HL-60 (cell line): ENCODE results near the gene KLHL30.

Experiments used
- DNase-seq, 2 experiments: peaks; one replicate each; pipeline ENCODE4 v3.0.0-alpha.2; 2010 to 2020; ENCODE audit warnings: low read depth in 1 of 2, low spot score in 1 of 2
- H3K27ac ChIP-seq: fragments of 250-450 bp; sonication (Bioruptor Pico); replicated peaks from 2 replicates; pipeline ENCODE4 v1.5.1; 2020; ENCODE audit warnings: mild to moderate bottlenecking, moderate library complexity
- H3K27me3 ChIP-seq: fragments of 250-450 bp; sonication (Bioruptor Pico); 2 replicates; pipeline ENCODE4 v1.5.1; 2021; ENCODE audit warnings: mild to moderate bottlenecking, moderate library complexity; ENCODE audit not compliant: insufficient read depth, poor library complexity, severe bottlenecking
- H3K4me3 ChIP-seq: replicated peaks from 2 replicates; pipeline ENCODE4 v1.5.1; 2011; ENCODE audit warnings: mild to moderate bottlenecking, control low read depth, low read length; ENCODE audit not compliant: insufficient read depth
- CTCF ChIP-seq: IDR thresholded peaks from one replicate; pipeline ENCODE4 v1.5.1; 2011; ENCODE audit warnings: low read length, control low read depth, inconsistent platforms; ENCODE audit not compliant: insufficient read depth
- GABPA ChIP-seq: IDR thresholded peaks from 2 replicates; pipeline ENCODE4 v1.6.1; 2012; ENCODE audit warnings: low read depth
- POLR2AphosphoS5 ChIP-seq: IDR thresholded peaks from 2 replicates; pipeline ENCODE4 v1.6.1; 2012; ENCODE audit warnings: low read depth
- REST ChIP-seq: IDR thresholded peaks from 2 replicates; pipeline ENCODE4 v1.6.1; 2012; ENCODE audit warnings: low read depth; ENCODE audit not compliant: insufficient replicate concordance
- SPI1 ChIP-seq: IDR thresholded peaks from 2 replicates; pipeline ENCODE4 v1.6.1; 2012; ENCODE audit warnings: low read depth, mild to moderate bottlenecking, borderline replicate concordance

KLHL30 gene

GRCh38 chr2:238132463-238133450 is 5.7 kb upstream of the KLHL30 start:
- Histone ChIP-seq H3K27ac (no peak overlapping the region), H3K27me3 (no peaks in the 10 kb centered on the region), H3K4me3 (no peak overlapping the region)
- TF ChIP-seq POLR2AphosphoS5, result no peak
- no peak for TF ChIP-seq REST
- TF ChIP-seq SPI1, result no peak
- no peak for TF ChIP-seq GABPA
- TF ChIP-seq CTCF, result no peak
- DNase-seq, result no peak

GRCh38 chr2:238133499-238134392 is 4.7 kb upstream of the KLHL30 start:
- TF ChIP-seq POLR2AphosphoS5 (no peak), GABPA (no peak), SPI1 (no peak), CTCF (no peak), REST (no peak)
- no peak for DNase-seq
- no peak overlapping the region for H3K4me3 ChIP-seq
- H3K27me3 ChIP-seq, result no peaks in the 10 kb centered on the region
- no peak overlapping the region for H3K27ac ChIP-seq

DNA sequence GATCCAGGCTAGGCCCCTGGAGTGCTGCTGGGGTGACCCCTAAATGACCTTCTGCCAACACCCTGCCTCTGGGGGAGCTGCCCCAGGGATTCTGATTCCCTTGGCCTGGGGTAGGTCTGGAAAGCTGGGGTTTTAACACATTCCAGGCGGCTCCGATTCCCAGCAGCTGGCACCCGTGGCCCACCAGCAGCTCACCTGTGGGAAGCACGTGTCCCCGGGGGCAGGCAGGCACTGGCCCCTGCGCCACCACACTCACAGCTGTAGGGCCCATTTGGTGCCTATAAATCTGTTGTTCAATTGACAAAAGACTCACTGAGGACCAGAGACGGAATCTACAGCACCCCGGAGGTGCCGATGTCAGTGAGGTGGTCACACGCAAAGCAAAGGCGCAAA is 4.1 kb upstream of the KLHL30 start:
- H3K4me3 ChIP-seq, result no peak overlapping the region
- TF ChIP-seq REST (no peak), POLR2AphosphoS5 (no peak)
- no peak overlapping the region for H3K27ac ChIP-seq
- DNase-seq, result no peak
- H3K27me3 ChIP-seq, result no peaks in the 10 kb centered on the region
